Cardiac muscle cell (in vitro differentiated cells and primary cell): ENCODE results near the gene RHBDL2. TPM values are rescaled to one million over a fixed set of nuclear protein-coding genes. Genes with fewer than 3 reads are reported as not detected.

Experiments
- DNase-seq, 2 donors: peaks; one replicate each; pipeline versions ENCODE4 v3.0.0 to v3.0.0-alpha.2; 2010 to 2017; ENCODE audit warnings: low read depth in 1 of 2, low spot score in 1 of 2
- H3K27ac ChIP-seq: fragments of 200-600 bp; sonication (generic); 2 replicates; pipeline ENCODE4 v1.5.1; 2016
- H3K27me3 ChIP-seq: fragments of 200-600 bp; sonication (generic); 2 replicates; pipeline ENCODE4 v1.6.0; 2016; ENCODE audit warnings: control low read depth
- H3K36me3 ChIP-seq: fragments of 200-600 bp; sonication (generic); 2 replicates; pipeline ENCODE4 v1.5.1; 2016; ENCODE audit warnings: control low read depth
- H3K4me1 ChIP-seq: fragments of 200-600 bp; sonication (generic); 2 replicates; pipeline ENCODE4 v1.8.1; 2017; ENCODE audit warnings: low read depth, mild to moderate bottlenecking, mixed run types
- H3K4me3 ChIP-seq: fragments of 200-600 bp; sonication (generic); 2 replicates; pipeline ENCODE4 v1.5.1; 2016; ENCODE audit warnings: mild to moderate bottlenecking
- H3K9me3 ChIP-seq: fragments of 200-600 bp; sonication (generic); 2 replicates; pipeline ENCODE4 v1.5.1; 2017; ENCODE audit warnings: low read depth, mild to moderate bottlenecking, control low read depth
- CTCF ChIP-seq: IDR thresholded peaks from 2 replicates; pipeline ENCODE4 v1.5.1; 2012; ENCODE audit warnings: low read depth, mild to moderate bottlenecking, low read length
- polyA plus RNA-seq: library from polyadenylated mRNA; unstranded; fragments of >200 nt; fragmentation: Nextera tagmentation; extraction: Ambion mirVana; gene quantifications from 2 replicates; pipeline ENCODE4 v1.2.1, GENCODE V29; 2016
- total RNA-seq: library from RNA; depleted of rRNA; stranded (reverse); fragments of >200 nt; gene quantifications from 2 replicates; pipeline ENCODE4 v1.2.3, GENCODE V29; 2016

The RHBDL2 gene
- total and polyA plus RNA-seq, 2 experiments from 2014 or later, result 0.21 TPM; not detected in 1

- Histone ChIP-seq H3K4me1 (no peaks in the 10 kb centered on the region), H3K36me3 (no peaks in the 10 kb centered on the region), H3K27me3 (no peaks in the 10 kb centered on the region), H3K9me3 (no peaks in the 10 kb centered on the region), H3K4me3 (no peak overlapping the region), H3K27ac (no peak overlapping the region)
- TF ChIP-seq CTCF, result no peak
- DNase-seq, result no peak
Observed at GRCh38 chr1:38953433-38953860, 11.8 kb upstream of the RHBDL2 start.

GRCh38 chr1:38950553-38950952 lies 8.9 kb upstream of the RHBDL2 start:
- H3K9me3 ChIP-seq, result no peaks in the 10 kb centered on the region
- no peaks in the 10 kb centered on the region for H3K27me3 ChIP-seq
- no peak for TF ChIP-seq CTCF
- H3K27ac ChIP-seq, result no peak overlapping the region
- no peaks in the 10 kb centered on the region for H3K36me3 ChIP-seq
- H3K4me1 ChIP-seq, result no peaks in the 10 kb centered on the region
- no peak overlapping the region for H3K4me3 ChIP-seq
- no peak for DNase-seq

GRCh38 chr1:38944547-38944946 lies 2.9 kb upstream of the RHBDL2 start:
- Histone ChIP-seq H3K9me3 (no peaks in the 10 kb centered on the region), H3K4me3 (no peak overlapping the region), H3K36me3 (no peaks in the 10 kb centered on the region), H3K27ac (no peak overlapping the region), H3K4me1 (no peaks in the 10 kb centered on the region), H3K27me3 (no peaks in the 10 kb centered on the region)
- no peak for DNase-seq
- no peak for TF ChIP-seq CTCF

GRCh38 chr1:38942664-38943428 lies 1.2 kb upstream of the RHBDL2 start:
- no peaks in the 10 kb centered on the region for H3K9me3 ChIP-seq
- no peak for DNase-seq
- TF ChIP-seq CTCF, result no peak
- H3K4me1 ChIP-seq, result no peaks in the 10 kb centered on the region
- no peaks in the 10 kb centered on the region for H3K36me3 ChIP-seq
- H3K27ac ChIP-seq, result no peak overlapping the region
- no peaks in the 10 kb centered on the region for H3K27me3 ChIP-seq
- H3K4me3 ChIP-seq, result no peak overlapping the region

GRCh38 chr1:38941093-38941492 lies 537 bp downstream of the RHBDL2 start:
- no peaks in the 10 kb centered on the region for H3K36me3 ChIP-seq
- TF ChIP-seq CTCF, result no peak
- no peak overlapping the region for H3K27ac ChIP-seq
- H3K9me3 ChIP-seq, result no peaks in the 10 kb centered on the region
- DNase-seq, result no peak
- H3K27me3 ChIP-seq, result no peaks in the 10 kb centered on the region
- H3K4me1 ChIP-seq, result no peaks in the 10 kb centered on the region
- H3K4me3 ChIP-seq, result no peak overlapping the region
